ENCODE measurements around the gene STOX2.

GRCh38 chr4:183860731-183861130, 44.4 kb upstream of the STOX2 start:
- TF ChIP-seq CREB5 (CRISPR knock-in tag; IDR thresholded peaks at IDR 0.05; ENCODE audit: low read depth) (no peak), POU6F1 (CRISPR knock-in tag; IDR thresholded peaks at IDR 0.05; ENCODE audit: borderline replicate concordance, low read depth) (no peak), PPARA (CRISPR knock-in tag; IDR thresholded peaks at IDR 0.05; ENCODE audit: borderline replicate concordance) (no peak), CSDC2 (CRISPR knock-in tag; IDR thresholded peaks at IDR 0.05) (no peak), TCF4 (CRISPR knock-in tag; IDR thresholded peaks at IDR 0.05; ENCODE audit: borderline replicate concordance) (no peak), ZNF565 (CRISPR knock-in tag; conservative IDR thresholded peaks at IDR 0.05; ENCODE audit: low read depth) (no peak), ARNTL (CRISPR knock-in tag; IDR thresholded peaks at IDR 0.05; ENCODE audit: borderline replicate concordance, low read depth) (no peak), ZNF8 (CRISPR knock-in tag; IDR thresholded peaks at IDR 0.05) (no peak), PATZ1 (CRISPR knock-in tag; IDR thresholded peaks at IDR 0.05; ENCODE audit: borderline replicate concordance) (no peak), CSRNP3 (CRISPR knock-in tag; IDR thresholded peaks at IDR 0.05) (no peak)

All from SK-N-SH treated with all-trans-retinoic acid at 6 μM for 48 hours (cell line).